HFF-Myc (cell line): ENCODE results near the gene GRID1.

Experiments
- DNase-seq: peaks from one replicate; pipeline ENCODE4 v3.0.0-alpha.2; 2011; ENCODE audit warnings: low read depth; ENCODE audit errors: extremely low read depth
- H3K4me3 ChIP-seq: replicated peaks from 2 replicates; pipeline ENCODE4 v1.5.1; 2011; ENCODE audit warnings: low read depth, mild to moderate bottlenecking, control low read depth, low read length
- TF ChIP-seq, protein P1 (sequence below): IDR thresholded peaks from 2 replicates; pipeline ENCODE4 v1.5.1; 2012; ENCODE audit warnings: mild to moderate bottlenecking, low read depth, low read length, control low read depth; ENCODE audit errors: missing control alignments

Gene GRID1

DNA sequence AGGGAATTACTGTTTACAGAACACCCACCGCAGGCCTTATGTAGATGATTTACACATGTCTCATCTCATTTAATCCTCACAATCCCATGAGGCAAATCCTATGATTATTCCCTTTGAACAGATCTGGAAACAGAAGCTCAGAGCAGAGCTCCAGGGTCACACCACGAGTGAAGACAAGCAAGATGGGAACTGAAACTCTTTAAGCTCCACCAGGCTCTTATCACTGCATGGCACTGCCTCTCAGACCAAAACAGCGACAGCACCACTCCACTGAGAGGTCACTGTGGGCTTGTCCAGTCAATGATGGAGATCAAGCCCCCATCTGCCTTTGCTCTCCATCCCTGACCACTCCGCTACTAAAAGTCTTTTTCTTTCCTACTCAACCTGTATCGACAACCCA is 5.9 kb downstream of the GRID1 start:
- no peak overlapping the region for H3K4me3 ChIP-seq
- no peak for DNase-seq
- TF ChIP-seq, protein P1, sequence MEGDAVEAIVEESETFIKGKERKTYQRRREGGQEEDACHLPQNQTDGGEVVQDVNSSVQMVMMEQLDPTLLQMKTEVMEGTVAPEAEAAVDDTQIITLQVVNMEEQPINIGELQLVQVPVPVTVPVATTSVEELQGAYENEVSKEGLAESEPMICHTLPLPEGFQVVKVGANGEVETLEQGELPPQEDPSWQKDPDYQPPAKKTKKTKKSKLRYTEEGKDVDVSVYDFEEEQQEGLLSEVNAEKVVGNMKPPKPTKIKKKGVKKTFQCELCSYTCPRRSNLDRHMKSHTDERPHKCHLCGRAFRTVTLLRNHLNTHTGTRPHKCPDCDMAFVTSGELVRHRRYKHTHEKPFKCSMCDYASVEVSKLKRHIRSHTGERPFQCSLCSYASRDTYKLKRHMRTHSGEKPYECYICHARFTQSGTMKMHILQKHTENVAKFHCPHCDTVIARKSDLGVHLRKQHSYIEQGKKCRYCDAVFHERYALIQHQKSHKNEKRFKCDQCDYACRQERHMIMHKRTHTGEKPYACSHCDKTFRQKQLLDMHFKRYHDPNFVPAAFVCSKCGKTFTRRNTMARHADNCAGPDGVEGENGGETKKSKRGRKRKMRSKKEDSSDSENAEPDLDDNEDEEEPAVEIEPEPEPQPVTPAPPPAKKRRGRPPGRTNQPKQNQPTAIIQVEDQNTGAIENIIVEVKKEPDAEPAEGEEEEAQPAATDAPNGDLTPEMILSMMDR = no peak

DNA sequence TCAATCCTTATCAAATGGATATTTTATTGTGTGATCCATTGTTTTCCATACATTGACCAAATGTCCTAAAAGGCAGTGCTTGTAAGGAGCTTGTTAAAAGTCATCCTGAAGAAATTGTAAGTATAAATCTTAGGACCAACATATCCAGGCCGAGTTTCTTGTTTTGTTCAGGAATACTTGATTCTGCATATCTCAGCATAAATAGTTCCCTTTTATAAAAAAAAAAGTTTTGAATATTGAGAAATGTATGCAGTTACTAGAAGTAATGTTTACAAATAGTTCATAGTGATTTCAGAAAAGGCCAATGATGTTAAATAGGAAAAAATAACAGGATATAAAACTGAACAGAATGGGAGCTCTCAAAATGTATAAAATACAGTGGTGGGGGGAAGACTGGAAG is 6.6 kb downstream of the GRID1 start:
- TF ChIP-seq, protein P1 = no peak
- DNase-seq = no peak
- no peak overlapping the region for H3K4me3 ChIP-seq

- no peak overlapping the region for H3K4me3 ChIP-seq
- TF ChIP-seq, protein P1 = no peak
Measured at GRCh38 chr10:86359111-86359510, 7.5 kb downstream of the GRID1 start.

GRCh38 chr10:86357676-86358075 is 8.9 kb downstream of the GRID1 start:
- H3K4me3 ChIP-seq = no peak overlapping the region
- TF ChIP-seq, protein P1 = no peak
- DNase-seq = no peak

More at GRCh38 chr10:86359111-86359510, 7.5 kb downstream of the GRID1 start:
- no peak for DNase-seq

DNA sequence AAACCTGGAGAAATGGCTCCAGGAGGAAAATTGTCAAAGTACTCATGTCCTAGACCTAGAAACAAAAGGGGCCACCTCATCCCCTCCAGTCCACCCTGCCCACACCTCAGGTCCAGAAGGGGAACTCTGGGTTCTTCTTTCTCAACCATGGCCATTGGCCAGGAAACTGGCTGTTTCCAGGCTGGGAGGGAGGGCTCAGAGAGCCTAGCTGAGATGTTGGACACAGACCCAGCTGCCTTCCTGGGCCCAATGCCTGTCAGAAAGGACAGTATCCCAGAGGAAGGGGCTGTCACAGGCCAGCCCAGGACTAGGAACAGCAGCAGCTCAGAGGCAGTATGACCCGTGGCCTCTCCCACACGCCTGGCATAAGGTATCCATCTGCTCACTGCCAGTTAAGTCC is 9.6 kb downstream of the GRID1 start:
- H3K4me3 ChIP-seq = no peak overlapping the region
- TF ChIP-seq, protein P1 = no peak
- no peak for DNase-seq

DNA sequence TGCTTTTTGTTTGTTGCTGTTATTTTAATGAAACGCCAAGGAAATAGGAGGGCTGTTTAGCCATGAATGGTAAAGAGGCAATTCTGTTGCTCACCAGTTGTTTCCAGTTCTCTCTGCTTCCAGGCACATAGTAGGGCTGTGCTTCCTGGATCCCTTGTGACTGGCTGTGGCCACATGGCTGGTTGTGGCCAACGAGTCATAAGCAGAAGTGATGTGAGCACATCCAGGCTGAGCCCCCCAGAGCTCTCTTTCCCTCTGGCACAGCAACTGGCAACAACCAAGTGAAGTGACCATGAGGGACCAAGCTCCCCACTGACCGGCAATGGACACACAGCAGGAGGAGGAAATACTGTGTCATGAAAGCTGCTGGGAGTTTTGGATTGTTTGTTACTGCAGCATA is 10.3 kb downstream of the GRID1 start:
- TF ChIP-seq, protein P1 = no peak
- DNase-seq = no peak

GRCh38 chr10:86355571-86356038 is 11.0 kb downstream of the GRID1 start:
- TF ChIP-seq, protein P1 = no peak
- no peak overlapping the region for H3K4me3 ChIP-seq
- DNase-seq = no peak

More for the DNA sequence above, 10.3 kb downstream of the GRID1 start:
- no peak overlapping the region for H3K4me3 ChIP-seq
